Measurements from ENCODE around the gene RFTN1. TPM values are rescaled to one million over a fixed set of nuclear protein-coding genes. Genes with fewer than 3 reads are reported as not detected.

The RFTN1 gene
- total RNA-seq, 1 donor from 2014 or later = 6.4 TPM

- no peak for DNase-seq
- Mint-ChIP-seq H3K36me3 (ENCODE audit: unreplicated experiment) (no peaks in the 10 kb centered on the region), H3K27ac (ENCODE audit: unreplicated experiment) (no peak overlapping the region), H3K4me3 (ENCODE audit: unreplicated experiment) (no peak overlapping the region), H3K27me3 (ENCODE audit: unreplicated experiment) (no peaks in the 10 kb centered on the region), H3K9me3 (ENCODE audit: unreplicated experiment) (no peaks in the 10 kb centered on the region), H3K4me1 (ENCODE audit: low read depth, unreplicated experiment) (peaks cover 30% of the 10 kb centered on the region)
- no peak for TF ChIP-seq CTCF (IDR thresholded peaks at IDR 0.05; ENCODE audit: partially characterized antibody, unreplicated experiment)
These were observed 122.9 kb downstream of the RFTN1 start for GRCh38 chr3:16390581-16390980.

- DNase-seq = no peak
- H3K9me3 Mint-ChIP-seq (ENCODE audit: unreplicated experiment) = no peaks in the 10 kb centered on the region
- peaks cover 2% of the 10 kb centered on the region for H3K27me3 Mint-ChIP-seq (ENCODE audit: unreplicated experiment)
- H3K36me3 Mint-ChIP-seq (ENCODE audit: unreplicated experiment) = no peaks in the 10 kb centered on the region
- H3K4me3 Mint-ChIP-seq (ENCODE audit: unreplicated experiment) = no peak overlapping the region
- no peak for TF ChIP-seq CTCF (IDR thresholded peaks at IDR 0.05; ENCODE audit: partially characterized antibody, unreplicated experiment)
- H3K27ac Mint-ChIP-seq (ENCODE audit: unreplicated experiment) = no peak overlapping the region
- H3K4me1 Mint-ChIP-seq (ENCODE audit: low read depth, unreplicated experiment) = peaks cover 28% of the 10 kb centered on the region
These were observed 124.6 kb downstream of the RFTN1 start for GRCh38 chr3:16388850-16389441.

- Mint-ChIP-seq H3K36me3 (ENCODE audit: unreplicated experiment) (no peaks in the 10 kb centered on the region), H3K27me3 (ENCODE audit: unreplicated experiment) (peaks cover 2% of the 10 kb centered on the region), H3K4me3 (ENCODE audit: unreplicated experiment) (no peak overlapping the region), H3K9me3 (ENCODE audit: unreplicated experiment) (no peaks in the 10 kb centered on the region), H3K4me1 (ENCODE audit: low read depth, unreplicated experiment) (peaks cover 22% of the 10 kb centered on the region), H3K27ac (ENCODE audit: unreplicated experiment) (no peak overlapping the region)
- TF ChIP-seq CTCF (IDR thresholded peaks at IDR 0.05; ENCODE audit: partially characterized antibody, unreplicated experiment) = no peak
- no peak for DNase-seq
These were observed 126.9 kb downstream of the RFTN1 start for GRCh38 chr3:16386561-16386960.

GRCh38 chr3:16385151-16385550 is 128.3 kb downstream of the RFTN1 start:
- Mint-ChIP-seq H3K27me3 (ENCODE audit: unreplicated experiment) (peaks cover 2% of the 10 kb centered on the region), H3K27ac (ENCODE audit: unreplicated experiment) (no peak overlapping the region), H3K4me1 (ENCODE audit: low read depth, unreplicated experiment) (peaks cover 13% of the 10 kb centered on the region), H3K4me3 (ENCODE audit: unreplicated experiment) (no peak overlapping the region), H3K9me3 (ENCODE audit: unreplicated experiment) (no peaks in the 10 kb centered on the region), H3K36me3 (ENCODE audit: unreplicated experiment) (no peaks in the 10 kb centered on the region)
- TF ChIP-seq CTCF (IDR thresholded peaks at IDR 0.05; ENCODE audit: partially characterized antibody, unreplicated experiment) = no peak
- no peak for DNase-seq

- H3K4me1 Mint-ChIP-seq (ENCODE audit: low read depth, unreplicated experiment) = peaks cover 6% of the 10 kb centered on the region
- no peak overlapping the region for H3K27ac Mint-ChIP-seq (ENCODE audit: unreplicated experiment)
- no peaks in the 10 kb centered on the region for H3K9me3 Mint-ChIP-seq (ENCODE audit: unreplicated experiment)
- no peak for DNase-seq
- no peaks in the 10 kb centered on the region for H3K36me3 Mint-ChIP-seq (ENCODE audit: unreplicated experiment)
- peaks cover 2% of the 10 kb centered on the region for H3K27me3 Mint-ChIP-seq (ENCODE audit: unreplicated experiment)
- no peak for TF ChIP-seq CTCF (IDR thresholded peaks at IDR 0.05; ENCODE audit: partially characterized antibody, unreplicated experiment)
- no peak overlapping the region for H3K4me3 Mint-ChIP-seq (ENCODE audit: unreplicated experiment)
These were observed 129.6 kb downstream of the RFTN1 start for GRCh38 chr3:16383864-16384263.
